Fibroblast of lung (primary cell): ENCODE data around the gene BCL2. TPM values are rescaled to one million over a fixed set of nuclear protein-coding genes. Genes with fewer than 3 reads are reported as not detected.

Source experiments
- DNase-seq, 2 donors: peaks; one replicate each; pipeline versions ENCODE4 v3.0.0 to v3.0.0-alpha.2; 2010; ENCODE audit warnings: low read depth in 2 of 2
- H2AFZ ChIP-seq: 2 replicates; pipeline ENCODE4 v1.5.1; 2012; ENCODE audit warnings: low read length, control low read depth, inconsistent platforms
- H3K27ac ChIP-seq: 2 replicates; pipeline ENCODE4 v1.5.1; 2011; ENCODE audit warnings: low read length, control low read depth; ENCODE audit not compliant: insufficient read depth
- H3K27me3 ChIP-seq: 2 replicates; pipeline ENCODE4 v1.5.1; 2011; ENCODE audit warnings: mild to moderate bottlenecking, low read length; ENCODE audit not compliant: control insufficient read depth, insufficient read depth
- H3K36me3 ChIP-seq: 2 replicates; pipeline ENCODE4 v1.5.1; 2011; ENCODE audit warnings: low read length; ENCODE audit not compliant: control insufficient read depth, insufficient read depth
- H3K4me1 ChIP-seq: 2 replicates; pipeline ENCODE4 v1.5.1; 2011; ENCODE audit warnings: low read length; ENCODE audit not compliant: control insufficient read depth, insufficient read depth; ENCODE audit errors: extremely low read depth
- H3K4me2 ChIP-seq: 2 replicates; pipeline ENCODE4 v1.5.1; 2011; ENCODE audit warnings: low read length, control low read depth; ENCODE audit not compliant: insufficient read depth; ENCODE audit errors: extremely low read depth
- H3K4me3 ChIP-seq, 4 experiments: fragments of 200-600 bp in 1 of 4; sonication (generic) in 1 of 4; replicated peaks in 1 of 4; 2 replicates each; pipeline ENCODE4 v1.5.1; 2011 to 2016; ENCODE audit warnings: low read length in 4 of 4, low read depth in 3 of 4, mild to moderate bottlenecking in 3 of 4, control low read depth in 2 of 4, inconsistent platforms in 1 of 4, mixed read lengths in 1 of 4; ENCODE audit not compliant: insufficient read depth in 1 of 4; ENCODE audit errors: control extremely low read depth in 1 of 4
- H3K79me2 ChIP-seq: 2 replicates; pipeline ENCODE4 v1.5.1; 2012; ENCODE audit warnings: mild to moderate bottlenecking, low read length, inconsistent platforms; ENCODE audit not compliant: control insufficient read depth, insufficient read depth
- H3K9ac ChIP-seq: 2 replicates; pipeline ENCODE4 v1.5.1; 2011; ENCODE audit warnings: mild to moderate bottlenecking, low read length, control low read depth; ENCODE audit not compliant: insufficient read depth
- H3K9me3 ChIP-seq: 2 replicates; pipeline ENCODE4 v1.5.1; 2012; ENCODE audit warnings: low read depth, low read length; ENCODE audit not compliant: control insufficient read depth, insufficient read depth
- H4K20me1 ChIP-seq: 2 replicates; pipeline ENCODE4 v1.5.1; 2011; ENCODE audit warnings: low read length; ENCODE audit not compliant: control insufficient read depth, insufficient read depth; ENCODE audit errors: extremely low read depth
- EZH2 ChIP-seq: IDR thresholded peaks from 2 replicates; pipeline ENCODE4 v1.5.1; 2012; ENCODE audit warnings: low read length, control low read depth, mild to moderate bottlenecking; ENCODE audit errors: missing control alignments
- polyA plus RNA-seq, 2 donors: library from polyadenylated mRNA; depleted of rRNA in 1 of 2; stranded (reverse) in 1 of 2; unstranded in 1 of 2; fragments of >200 nt; gene quantifications; 2 replicates each; pipeline ENCODE4 v1.2.1, GENCODE V29; 2011 to 2012; ENCODE audit warnings: missing spikeins in 1 of 2
- total RNA-seq: library from RNA; depleted of rRNA; stranded (reverse); fragments of >200 nt; gene quantifications from 2 replicates; pipeline ENCODE4 v1.2.1, GENCODE V29; 2014
- TF ChIP-seq, protein P1 (sequence below), 2 donors: IDR thresholded peaks in 1 of 2; conservative IDR thresholded peaks in 1 of 2; 1 replicate in 1 of 2; 2 replicates in 1 of 2; pipeline ENCODE4 v1.5.1; 2011 to 2012; ENCODE audit warnings: low read length in 2 of 2, control low read depth in 1 of 2, inconsistent platforms in 1 of 2, low read depth in 1 of 2, mild to moderate bottlenecking in 1 of 2

Gene BCL2
- total and polyA plus RNA-seq, 2 donors (not counting 1 experiment from before 2014, with no cell fraction given), result 1.5 to 3.6 TPM

DNA sequence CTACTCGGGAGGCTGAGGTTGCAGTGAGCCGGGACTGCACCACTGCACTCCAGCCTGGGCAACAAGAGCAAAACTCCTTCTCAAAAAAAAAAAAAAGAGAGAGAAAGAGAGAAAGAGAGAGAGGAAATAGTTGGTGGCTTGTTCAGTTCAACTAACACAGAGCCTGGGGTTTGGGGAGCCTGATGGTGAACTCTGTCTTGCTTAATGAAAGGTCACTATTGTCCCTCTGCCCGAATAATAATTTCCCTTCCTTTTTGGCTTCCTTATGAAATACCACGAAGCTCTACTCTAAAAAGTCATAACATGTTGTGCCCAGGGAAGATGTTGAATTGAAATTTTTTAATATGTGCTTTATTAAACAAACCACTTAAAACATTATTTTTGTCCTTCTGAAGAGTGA is 17.3 kb downstream of the BCL2 start:
- Histone ChIP-seq H3K9me3 (no peaks in the 10 kb centered on the region), H3K27ac (no peak overlapping the region), H3K4me1 (no peaks in the 10 kb centered on the region), H3K9ac (no peak overlapping the region), H3K36me3 (no peaks in the 10 kb centered on the region), H3K4me3 (no peak overlapping the region), H3K27me3 (no peaks in the 10 kb centered on the region), H2AFZ (no peak overlapping the region), H3K79me2 (no peaks in the 10 kb centered on the region), H3K4me2 (no peak overlapping the region), H4K20me1 (no peaks in the 10 kb centered on the region)
- TF ChIP-seq, protein P1, sequence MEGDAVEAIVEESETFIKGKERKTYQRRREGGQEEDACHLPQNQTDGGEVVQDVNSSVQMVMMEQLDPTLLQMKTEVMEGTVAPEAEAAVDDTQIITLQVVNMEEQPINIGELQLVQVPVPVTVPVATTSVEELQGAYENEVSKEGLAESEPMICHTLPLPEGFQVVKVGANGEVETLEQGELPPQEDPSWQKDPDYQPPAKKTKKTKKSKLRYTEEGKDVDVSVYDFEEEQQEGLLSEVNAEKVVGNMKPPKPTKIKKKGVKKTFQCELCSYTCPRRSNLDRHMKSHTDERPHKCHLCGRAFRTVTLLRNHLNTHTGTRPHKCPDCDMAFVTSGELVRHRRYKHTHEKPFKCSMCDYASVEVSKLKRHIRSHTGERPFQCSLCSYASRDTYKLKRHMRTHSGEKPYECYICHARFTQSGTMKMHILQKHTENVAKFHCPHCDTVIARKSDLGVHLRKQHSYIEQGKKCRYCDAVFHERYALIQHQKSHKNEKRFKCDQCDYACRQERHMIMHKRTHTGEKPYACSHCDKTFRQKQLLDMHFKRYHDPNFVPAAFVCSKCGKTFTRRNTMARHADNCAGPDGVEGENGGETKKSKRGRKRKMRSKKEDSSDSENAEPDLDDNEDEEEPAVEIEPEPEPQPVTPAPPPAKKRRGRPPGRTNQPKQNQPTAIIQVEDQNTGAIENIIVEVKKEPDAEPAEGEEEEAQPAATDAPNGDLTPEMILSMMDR (conservative IDR thresholded peaks at IDR 0.05 in 1 of 2, IDR thresholded peaks at IDR 0.05 in 1 of 2; ENCODE audit: low read depth in 1 of 2, low read length in 2 of 2), result no peak
- no peak for TF ChIP-seq EZH2
- DNase-seq, result no peak

DNA sequence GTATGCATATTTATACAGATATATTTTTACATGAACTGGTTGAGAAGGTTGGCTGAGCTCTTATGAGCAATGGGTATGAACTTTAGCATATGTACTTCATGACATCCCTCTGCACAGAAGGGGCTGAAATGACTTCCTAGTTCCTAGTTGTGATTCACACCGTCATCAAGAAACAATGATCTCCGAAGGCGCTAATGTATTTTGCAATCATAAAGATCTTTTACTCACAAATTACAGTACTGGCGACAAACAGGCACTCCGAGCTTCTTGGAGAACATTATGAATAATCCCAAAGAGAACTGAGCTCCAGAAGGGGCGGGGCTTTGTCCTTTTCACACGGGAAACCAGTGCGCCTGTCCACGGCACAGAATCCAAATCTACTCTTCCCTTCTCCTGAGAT is 18.1 kb downstream of the BCL2 start:
- TF ChIP-seq EZH2, result no peak
- TF ChIP-seq, protein P1 (conservative IDR thresholded peaks at IDR 0.05 in 1 of 2, IDR thresholded peaks at IDR 0.05 in 1 of 2; ENCODE audit: low read depth in 1 of 2, low read length in 2 of 2), result no peak

DNA sequence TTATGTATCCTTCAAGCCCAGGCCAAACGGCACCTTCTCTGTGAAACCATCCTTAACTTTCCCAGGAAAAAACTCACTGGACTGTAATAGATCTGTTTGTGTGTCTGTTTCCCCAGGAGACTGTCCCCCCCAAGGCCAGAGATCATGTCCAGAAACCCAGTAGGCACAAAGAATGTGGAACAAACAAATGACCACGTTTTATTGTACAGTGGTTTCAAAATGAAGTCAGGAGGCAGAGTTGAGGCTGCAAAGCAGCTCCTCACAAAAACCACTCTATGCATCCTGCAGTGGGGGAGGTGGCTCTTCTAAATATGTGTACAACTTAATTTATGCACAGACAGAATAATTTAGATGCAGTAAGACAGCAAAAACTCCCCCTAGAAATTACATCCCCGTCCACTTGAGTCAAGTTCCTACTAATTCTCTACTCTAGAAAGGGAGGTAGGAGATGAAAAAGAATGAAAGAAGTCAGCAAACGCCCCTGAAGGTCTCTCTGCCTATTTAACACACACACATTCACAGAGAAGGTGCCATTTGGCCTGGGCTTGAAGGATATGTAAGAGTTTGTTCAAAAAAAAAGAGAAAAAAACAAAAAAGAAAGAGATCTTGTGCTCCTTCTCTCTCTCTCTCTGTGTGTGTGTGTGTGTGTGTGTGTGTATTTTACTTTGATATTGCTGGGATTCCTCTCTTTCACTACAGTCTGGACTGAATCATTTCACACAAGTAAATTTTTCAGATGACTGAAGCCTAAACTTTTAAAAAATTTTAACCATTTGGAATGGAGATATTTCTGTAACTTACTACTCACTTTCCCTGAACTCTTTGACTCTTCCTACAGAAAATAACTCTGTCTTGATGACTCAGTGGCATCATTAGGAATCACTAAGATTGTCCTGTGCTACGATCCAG is 19.5 kb downstream of the BCL2 start:
- no peaks in the 10 kb centered on the region for H3K27me3 ChIP-seq
- H3K4me2 ChIP-seq, result no peak overlapping the region
- H3K9ac ChIP-seq, result no peak overlapping the region
- no peak overlapping the region for H2AFZ ChIP-seq
- H4K20me1 ChIP-seq, result no peaks in the 10 kb centered on the region
- H3K36me3 ChIP-seq, result no peaks in the 10 kb centered on the region
- H3K9me3 ChIP-seq, result no peaks in the 10 kb centered on the region
- H3K4me1 ChIP-seq, result no peaks in the 10 kb centered on the region
- DNase-seq, result peak in 1 of 2 donors; percentile 82
- TF ChIP-seq, protein P1 (conservative IDR thresholded peaks at IDR 0.05 in 1 of 2, IDR thresholded peaks at IDR 0.05 in 1 of 2; ENCODE audit: low read depth in 1 of 2, low read length in 2 of 2), result no peak
- TF ChIP-seq EZH2, result no peak
- H3K79me2 ChIP-seq, result no peaks in the 10 kb centered on the region
- no peak overlapping the region for H3K27ac ChIP-seq
- H3K4me3 ChIP-seq, result no peak overlapping the region

More for the DNA sequence above, 18.1 kb downstream of the BCL2 start:
- no peak overlapping the region for H3K27ac ChIP-seq
- H3K4me1 ChIP-seq, result no peaks in the 10 kb centered on the region
- no peaks in the 10 kb centered on the region for H3K27me3 ChIP-seq
- H2AFZ ChIP-seq, result no peak overlapping the region
- H4K20me1 ChIP-seq, result no peaks in the 10 kb centered on the region
- H3K36me3 ChIP-seq, result no peaks in the 10 kb centered on the region
- no peak overlapping the region for H3K4me2 ChIP-seq
- H3K79me2 ChIP-seq, result no peaks in the 10 kb centered on the region
- H3K9ac ChIP-seq, result no peak overlapping the region
- no peak overlapping the region for H3K4me3 ChIP-seq
- no peaks in the 10 kb centered on the region for H3K9me3 ChIP-seq
- DNase-seq, result no peak
